K562 (cell line): ENCODE data around the gene ZNF460. TPM values are rescaled to one million over a fixed set of nuclear protein-coding genes. Genes with fewer than 3 reads are reported as not detected.

Experiments used
- ARID4B ChIP-seq: sonication (generic); formaldehyde crosslinking; IDR thresholded peaks from 2 replicates; pipeline ENCODE4 v1.8.0; 2022; ENCODE audit warnings: mild to moderate bottlenecking, missing genetic modification reagents
- BRD9 ChIP-seq: fragments of 450-650 bp; IDR thresholded peaks from 2 replicates; pipeline ENCODE4 v1.6.1; 2018; ENCODE audit warnings: low read depth; ENCODE audit not compliant: partially characterized antibody
- CBX5 ChIP-seq: IDR thresholded peaks from 2 replicates; pipeline ENCODE4 v1.6.1; 2014; ENCODE audit warnings: low read depth, borderline replicate concordance
- COPS2 ChIP-seq: fragments of 450-650 bp; conservative IDR thresholded peaks from 2 replicates; pipeline ENCODE4 v1.6.1; 2016; ENCODE audit warnings: mild to moderate bottlenecking, moderate library complexity
- CXXC5 ChIP-seq: fragments of 250-450 bp; sonication (Bioruptor Pico); IDR thresholded peaks from 2 replicates; pipeline ENCODE4 v1.8.0; 2022; ENCODE audit warnings: inconsistent platforms, mild to moderate bottlenecking, moderate library complexity
- EGR1 ChIP-seq: fragments of 450-650 bp; conservative IDR thresholded peaks from 2 replicates; pipeline ENCODE4 v1.6.1; 2017; ENCODE audit warnings: mild to moderate bottlenecking
- ETS1 ChIP-seq: conservative IDR thresholded peaks from 2 replicates; pipeline ENCODE4 v1.6.1; 2011; ENCODE audit warnings: low read depth, mild to moderate bottlenecking, low read length; ENCODE audit not compliant: control insufficient read depth
- NBN ChIP-seq: fragments of 450-650 bp; IDR thresholded peaks from 2 replicates; pipeline ENCODE4 v1.6.1; 2016; ENCODE audit warnings: low read depth, mild to moderate bottlenecking
- PURB ChIP-seq: sonication (generic); formaldehyde crosslinking; IDR thresholded peaks from 2 replicates; pipeline ENCODE4 v1.9.0; 2021; ENCODE audit warnings: low read depth, mild to moderate bottlenecking, missing genetic modification reagents
- SMAD3 ChIP-seq: fragments of 450-650 bp; formaldehyde crosslinking; conservative IDR thresholded peaks from 2 replicates; pipeline ENCODE4 v1.4.0; 2020; ENCODE audit warnings: mild to moderate bottlenecking
- TAF7 ChIP-seq: fragments of 450-650 bp; IDR thresholded peaks from 2 replicates; pipeline ENCODE4 v1.6.1; 2016; ENCODE audit warnings: missing genetic modification characterization, missing compliant biosample characterization
- ZNF277 ChIP-seq: fragments of 250-450 bp; sonication (Bioruptor Pico); IDR thresholded peaks from 2 replicates; pipeline ENCODE4 v1.8.0; 2022; ENCODE audit warnings: inconsistent platforms, mild to moderate bottlenecking, moderate library complexity, borderline replicate concordance
- polyA plus RNA-seq, 8 experiments: library from polyadenylated mRNA; depleted of rRNA in 4 of 8; stranded (reverse) in 5 of 8; unstranded in 3 of 8; fragments of >200 nt; fragmentation: Nextera tagmentation in 2 of 8; fragmentation: Illumina TruSeq in 1 of 8; extraction: Ambion mirVana in 2 of 8; extraction: Trizol in 1 of 8; gene quantifications; 2 replicates each; pipeline versions ENCODE4 v1.2.1 to v1.2.3, GENCODE V29; 2011 to 2014; ENCODE audit warnings: inconsistent platforms in 1 of 8, missing spikeins in 1 of 8
- total RNA-seq, 7 experiments: library from RNA; depleted of rRNA in 6 of 7; stranded (reverse); fragments of >200 nt in 6 of 7; fragmentation: Illumina TruSeq in 2 of 7; extraction: Trizol in 2 of 7; gene quantifications; 2 replicates each; pipeline versions ENCODE4 v1.2.1 to v1.2.3, GENCODE V29; 2011 to 2021; ENCODE audit warnings: low replicate concordance in 1 of 7

The ZNF460 gene
- total and polyA plus RNA-seq, 9 of the 15 experiments (the other 6 are each of a cell fraction or from before 2014, with no cell fraction given) = 0.45 to 36.2 (median 16.6) TPM

GRCh38 chr19:57280165-57280961 lies at the start of gene ZNF460 (continued):
- TF ChIP-seq ZNF277 (no peak), ARID4B (CRISPR knock-in tag) (peak; percentile 87), CXXC5 (CRISPR knock-in tag) (peak; percentile 91), PURB (CRISPR knock-in tag) (no peak), CBX5 (no peak), COPS2 (no peak), NBN (peak; percentile 39; the same call in 1 of the 2 replicates), TAF7 (tag) (peak; percentile 83), BRD9 (no peak), EGR1 (peak; percentile 51), SMAD3 (CRISPR knock-in tag) (no peak), ETS1 (peak; percentile 76)
